Ishikawa (cell line): ENCODE results near the gene SH3RF3.

Source experiments
- CEBPB ChIP-seq: IDR thresholded peaks from 2 replicates; pipeline ENCODE4 v1.6.1; 2012
- CREB1 ChIP-seq: IDR thresholded peaks from 2 replicates; pipeline ENCODE4 v1.6.1; 2012; ENCODE audit warnings: low read depth
- EGR1 ChIP-seq: IDR thresholded peaks from 2 replicates; pipeline ENCODE4 v1.6.1; 2012
- EP300 ChIP-seq: IDR thresholded peaks from 2 replicates; pipeline ENCODE4 v1.6.1; 2012; ENCODE audit warnings: borderline replicate concordance
- FOXM1 ChIP-seq: IDR thresholded peaks from 2 replicates; pipeline ENCODE4 v1.6.1; 2012; ENCODE audit warnings: low read depth, borderline replicate concordance
- MAX ChIP-seq: IDR thresholded peaks from 2 replicates; pipeline ENCODE4 v1.6.1; 2012
- NFIC ChIP-seq: IDR thresholded peaks from 2 replicates; pipeline ENCODE4 v1.6.1; 2012
- RAD21 ChIP-seq: IDR thresholded peaks from 2 replicates; pipeline ENCODE4 v1.6.1; 2012; ENCODE audit warnings: low read depth
- REST ChIP-seq: IDR thresholded peaks from 2 replicates; pipeline ENCODE4 v1.6.1; 2012; ENCODE audit warnings: low read depth, mild to moderate bottlenecking
- TAF1 ChIP-seq: IDR thresholded peaks from 2 replicates; pipeline ENCODE4 v1.6.1; 2012; ENCODE audit warnings: low read depth, mild to moderate bottlenecking
- TCF12 ChIP-seq: IDR thresholded peaks from 2 replicates; pipeline ENCODE4 v1.6.1; 2012; ENCODE audit warnings: low read depth
- TEAD4 ChIP-seq: IDR thresholded peaks from 2 replicates; pipeline ENCODE4 v1.6.1; 2012
- USF1 ChIP-seq: IDR thresholded peaks from 2 replicates; pipeline ENCODE4 v1.6.1; 2012
- YY1 ChIP-seq: IDR thresholded peaks from 2 replicates; pipeline ENCODE4 v1.6.1; 2012; ENCODE audit warnings: low read depth
- ZBTB7A ChIP-seq: IDR thresholded peaks from 2 replicates; pipeline ENCODE4 v1.6.1; 2012; ENCODE audit warnings: low read depth

Gene SH3RF3

GRCh38 chr2:109282360-109282759 lies 153.4 kb downstream of the SH3RF3 start:
- TF ChIP-seq EP300 (no peak), YY1 (no peak), ZBTB7A (no peak), EGR1 (no peak), CEBPB (no peak), FOXM1 (no peak), TCF12 (no peak), RAD21 (no peak), MAX (no peak), TEAD4 (no peak), TAF1 (no peak), NFIC (no peak), CREB1 (no peak), REST (no peak)

GRCh38 chr2:109282865-109283264 lies 153.9 kb downstream of the SH3RF3 start:
- TF ChIP-seq NFIC (no peak), ZBTB7A (no peak), FOXM1 (no peak), YY1 (no peak), RAD21 (no peak)

GRCh38 chr2:109284826-109285225 lies 155.8 kb downstream of the SH3RF3 start:
- TF ChIP-seq TEAD4 = no peak
- TF ChIP-seq NFIC = no peak
- TF ChIP-seq TAF1 = no peak
- TF ChIP-seq REST = no peak
- no peak for TF ChIP-seq CEBPB
- no peak for TF ChIP-seq USF1
- no peak for TF ChIP-seq FOXM1
- TF ChIP-seq EP300 = no peak
- TF ChIP-seq TCF12 = no peak
- no peak for TF ChIP-seq YY1
- no peak for TF ChIP-seq CREB1
- no peak for TF ChIP-seq MAX
- no peak for TF ChIP-seq ZBTB7A
- TF ChIP-seq RAD21 = no peak
- no peak for TF ChIP-seq EGR1

GRCh38 chr2:109285244-109285651 lies 156.2 kb downstream of the SH3RF3 start:
- TF ChIP-seq TCF12 = no peak
- TF ChIP-seq EGR1 = no peak
- no peak for TF ChIP-seq CREB1
- no peak for TF ChIP-seq ZBTB7A
- TF ChIP-seq CEBPB = no peak
- no peak for TF ChIP-seq RAD21
- no peak for TF ChIP-seq MAX
- no peak for TF ChIP-seq FOXM1

- TF ChIP-seq FOXM1 = no peak
- TF ChIP-seq REST = no peak
- TF ChIP-seq CEBPB = no peak
- TF ChIP-seq ZBTB7A = no peak
- TF ChIP-seq RAD21 = no peak
- no peak for TF ChIP-seq TAF1
- TF ChIP-seq USF1 = no peak
- no peak for TF ChIP-seq TEAD4
- no peak for TF ChIP-seq MAX
These were observed 158.4 kb downstream of the SH3RF3 start for GRCh38 chr2:109287413-109287812.
